NCI-H146 treated with DMSO at 0.1 percent for 48 hours (cell line): Measurements from ENCODE around the gene ECM1.
A peak's percentile ranks its signal among the peaks of the same experiment; 100 is the strongest.

Experiments
- DNase-seq: peaks from one replicate; lab custom pipeline; 2025; ENCODE audit not compliant: unreplicated experiment; lab: John Stamatoyannopoulos, UW

Gene ECM1

GRCh38 chr1:150507912-150508864 lies at the start of gene ECM1:
TSS of gene ECM1 (plus strand) at chr1:150508109. CDS start at chr1:150508210, 101 bp downstream.
- DNase-seq: no peak

DNA sequence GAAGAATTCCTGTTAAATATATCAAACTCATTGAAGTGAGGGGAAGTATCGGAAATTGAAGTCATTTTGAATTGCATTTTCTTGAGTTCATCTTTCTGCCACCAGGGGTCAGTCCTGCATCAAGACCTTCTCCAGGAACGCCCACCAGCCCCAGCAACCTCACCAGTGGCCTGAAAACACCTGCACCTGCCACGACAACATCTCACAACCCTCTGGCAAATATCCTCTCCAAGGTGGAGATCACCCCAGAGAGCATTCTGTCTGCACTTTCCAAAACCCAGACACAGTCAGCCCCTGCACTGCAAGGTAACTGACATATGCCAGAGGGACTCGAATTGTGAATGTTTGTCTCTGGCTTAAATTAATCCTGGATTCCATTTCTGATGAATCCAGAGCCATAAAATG lies 43.5 kb upstream of the ECM1 start:
- peak; percentile 32 for DNase-seq

- DNase-seq: no peak
Observed at GRCh38 chr1:150466964-150467363, 40.9 kb upstream of the ECM1 start.

GRCh38 chr1:150469291-150469690 lies 38.6 kb upstream of the ECM1 start:
- DNase-seq: no peak

- DNase-seq: no peak
Observed at GRCh38 chr1:150472601-150473200, 35.2 kb upstream of the ECM1 start.

DNA sequence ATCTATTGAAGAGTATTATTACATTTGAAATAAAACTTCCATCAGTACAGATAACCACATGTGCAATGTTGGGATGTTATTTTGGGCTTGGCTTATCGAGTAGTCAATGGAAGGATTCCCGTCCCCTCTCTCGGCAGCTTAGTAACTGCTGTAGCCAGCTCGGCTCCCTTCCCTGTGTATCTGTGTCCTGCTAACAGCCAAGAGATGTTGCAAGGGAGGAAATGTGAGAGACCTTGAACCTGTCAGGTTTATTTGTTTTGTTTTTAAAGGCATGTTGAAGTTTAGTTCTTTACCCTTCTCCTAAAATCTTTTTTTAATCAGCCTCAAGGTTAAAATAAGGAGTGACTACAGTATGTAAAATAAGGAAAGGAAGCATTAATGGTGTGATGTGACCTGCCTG lies 34.2 kb upstream of the ECM1 start:
- DNase-seq: no peak

DNA sequence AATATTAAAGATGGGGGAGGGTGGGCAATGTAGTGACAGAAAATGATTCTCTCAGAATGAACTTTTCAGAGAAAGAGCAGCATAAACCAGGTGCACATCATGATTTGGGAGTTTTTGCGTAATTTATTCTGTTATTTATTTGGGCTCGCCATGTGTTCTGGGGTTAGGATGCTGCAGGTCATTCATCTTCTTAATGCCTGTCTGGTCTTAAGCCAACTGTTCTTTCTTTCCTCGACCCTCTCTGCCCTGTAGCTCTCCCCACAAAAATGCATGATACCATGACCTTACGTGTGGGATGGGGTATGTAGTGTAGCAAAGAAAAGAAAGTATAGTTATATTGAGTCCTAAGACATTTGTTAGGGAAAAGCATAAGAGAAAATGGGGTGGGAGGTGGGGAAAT lies 33.0 kb upstream of the ECM1 start:
- DNase-seq: no peak

GRCh38 chr1:150476754-150477153 lies 31.2 kb upstream of the ECM1 start:
- no peak for DNase-seq

DNA sequence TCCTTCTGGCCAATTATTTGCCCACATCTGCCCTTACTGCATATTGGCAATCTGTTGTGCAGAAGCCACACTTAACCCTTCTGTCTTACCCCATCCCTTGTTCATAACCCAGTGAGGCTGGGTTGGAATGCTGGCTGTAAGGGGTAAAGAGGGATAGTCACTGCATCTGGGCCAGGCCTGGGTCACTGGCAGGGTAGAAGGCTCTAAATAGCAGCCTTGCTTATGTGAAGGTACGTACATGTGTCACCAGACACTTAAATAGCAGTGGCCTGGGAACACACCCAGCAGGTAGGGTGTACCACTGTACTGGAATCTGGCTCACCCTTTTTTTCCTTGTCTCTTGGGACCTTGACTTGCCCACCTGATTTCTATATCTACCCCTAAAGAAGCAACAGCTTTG lies 30.6 kb upstream of the ECM1 start:
- DNase-seq: no peak

DNA sequence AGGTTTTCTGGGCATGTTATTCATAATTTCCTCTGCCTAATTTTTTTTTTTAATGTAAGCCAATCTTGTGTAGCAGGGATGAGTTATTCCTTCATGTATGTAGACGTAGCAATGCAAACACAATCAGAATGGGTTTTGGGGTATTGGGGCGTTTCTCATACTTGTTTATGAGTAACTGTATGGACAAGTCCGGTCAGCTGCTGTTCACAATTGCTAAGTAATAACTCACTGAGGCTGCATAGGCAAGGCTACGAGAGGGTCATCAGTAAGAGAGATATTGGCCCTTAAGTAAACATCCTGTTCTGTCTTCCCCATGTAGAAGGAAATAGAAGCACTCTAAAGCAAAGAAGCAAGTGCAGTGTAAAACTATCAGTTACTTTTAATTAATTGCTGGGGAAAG lies 30.2 kb upstream of the ECM1 start:
- DNase-seq: no peak

DNA sequence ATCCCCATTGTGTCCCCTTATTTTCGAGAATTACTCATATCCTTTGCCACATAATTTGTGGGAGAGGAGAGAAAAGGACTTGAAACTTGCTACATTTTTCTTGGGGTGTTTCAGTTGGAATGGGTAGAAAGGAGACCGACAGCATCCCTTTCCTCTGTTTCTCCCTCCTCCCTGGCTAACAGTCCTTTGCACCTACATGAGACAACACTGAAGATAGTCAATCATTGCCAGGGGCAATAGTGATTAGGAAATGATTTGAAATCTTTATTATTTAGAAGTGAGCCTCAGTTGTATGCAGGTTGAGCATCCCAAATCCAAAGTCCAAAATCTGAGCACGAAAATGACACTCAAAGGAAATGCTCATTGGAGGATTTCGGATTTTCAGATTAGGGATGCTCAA lies 28.5 kb upstream of the ECM1 start:
- no peak for DNase-seq

DNA sequence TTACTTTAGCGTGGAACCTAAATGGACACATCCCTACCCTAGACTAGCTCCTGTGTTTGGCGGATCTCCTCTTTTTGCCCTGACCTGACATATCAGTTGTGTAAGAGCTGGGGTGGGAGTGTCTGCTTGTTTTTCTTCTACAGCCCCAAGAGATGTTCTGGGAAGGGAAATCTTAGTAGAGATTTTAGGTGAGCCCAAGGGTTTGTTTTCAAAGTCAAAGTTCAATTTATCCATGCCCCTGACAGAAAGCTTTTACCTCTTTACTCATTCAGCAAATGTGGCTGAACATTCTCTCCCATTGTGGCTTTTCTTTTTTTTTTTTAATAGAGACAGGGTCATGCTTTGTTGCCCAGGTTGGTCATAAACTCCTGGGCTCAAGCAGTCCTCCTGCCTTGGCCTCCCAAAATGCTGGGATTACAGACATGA lies 28.0 kb upstream of the ECM1 start:
- no peak for DNase-seq

- DNase-seq: no peak
Observed at GRCh38 chr1:150484431-150484830, 23.5 kb upstream of the ECM1 start.

DNA sequence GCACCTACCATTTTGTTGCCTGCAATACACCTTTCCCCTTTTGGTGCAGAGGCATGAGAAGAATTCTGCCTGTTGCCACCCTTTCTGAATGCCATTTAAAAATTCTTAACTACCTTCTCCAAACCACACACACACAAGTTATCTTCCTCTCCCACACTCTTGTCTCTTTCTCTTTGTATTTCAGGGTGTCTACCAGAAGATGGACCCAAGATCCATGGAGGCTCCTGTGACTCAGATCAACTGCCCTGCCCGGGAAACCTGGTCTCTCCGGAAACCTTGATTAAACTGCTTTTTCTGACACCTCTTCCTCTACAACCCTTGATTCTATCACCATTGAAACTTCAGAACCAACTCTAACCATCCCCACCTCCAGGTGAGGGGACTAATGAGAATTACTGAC lies 23.0 kb upstream of the ECM1 start:
- no peak for DNase-seq

DNA sequence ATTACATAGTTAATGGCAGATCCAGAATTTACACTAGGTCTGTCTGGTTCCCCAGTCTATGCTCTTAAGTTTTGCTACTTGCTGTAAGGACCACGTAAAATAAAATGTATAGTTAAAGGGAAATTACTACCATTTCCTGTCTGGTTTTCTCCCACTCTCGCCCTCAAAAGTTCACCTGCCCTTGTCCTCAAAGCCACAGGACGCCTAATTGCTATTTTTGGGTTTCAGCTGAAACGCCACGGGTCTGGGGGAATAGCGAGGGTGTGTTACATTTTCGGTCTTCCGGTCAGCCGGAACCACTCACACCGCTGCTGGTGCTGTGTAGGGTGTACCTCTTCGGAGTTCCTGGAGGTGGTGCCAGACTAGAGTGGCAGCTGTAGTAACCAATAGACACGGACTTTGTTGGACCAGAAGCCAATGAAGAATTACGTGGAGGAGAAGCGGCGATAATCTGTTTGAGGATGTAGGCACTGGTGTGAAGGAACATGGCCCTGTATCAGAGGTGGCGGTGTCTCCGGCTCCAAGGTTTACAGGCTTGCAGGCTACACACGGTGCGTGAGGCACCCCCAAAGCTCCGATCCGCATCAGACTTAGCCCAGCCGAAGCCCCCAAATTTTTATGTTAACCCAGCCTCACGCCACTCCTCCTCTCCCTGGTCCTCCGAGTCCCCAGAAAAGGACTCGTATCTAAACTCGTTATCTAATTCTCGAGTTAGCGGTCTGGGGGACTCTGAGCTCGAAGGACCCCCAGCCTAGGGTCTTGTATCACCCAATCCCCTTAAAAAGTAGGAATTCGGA lies 20.7 kb upstream of the ECM1 start, which contains the start of gene TARS2:
Gene TARS2, plus strand, starts transcription at position 454 of the 797 bp plus-strand sequence. Its CDS starts 32 bp downstream, at position 486.
- peak; percentile 98 for DNase-seq

DNA sequence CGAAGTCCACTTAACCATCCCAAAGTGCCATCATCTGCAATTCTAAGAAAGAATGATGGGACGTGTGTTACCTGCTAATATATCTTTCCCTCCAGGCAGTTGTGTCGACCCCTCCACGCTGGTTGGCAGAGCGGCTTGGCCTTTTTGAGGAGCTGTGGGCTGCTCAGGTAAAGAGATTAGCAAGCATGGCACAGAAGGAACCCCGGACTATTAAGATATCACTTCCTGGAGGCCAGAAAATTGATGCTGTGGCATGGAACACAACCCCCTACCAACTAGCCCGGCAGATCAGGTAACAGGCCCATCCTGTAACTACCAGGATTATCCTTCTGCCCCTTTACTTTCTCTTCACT lies 20.2 kb upstream of the ECM1 start:
- no peak for DNase-seq

DNA sequence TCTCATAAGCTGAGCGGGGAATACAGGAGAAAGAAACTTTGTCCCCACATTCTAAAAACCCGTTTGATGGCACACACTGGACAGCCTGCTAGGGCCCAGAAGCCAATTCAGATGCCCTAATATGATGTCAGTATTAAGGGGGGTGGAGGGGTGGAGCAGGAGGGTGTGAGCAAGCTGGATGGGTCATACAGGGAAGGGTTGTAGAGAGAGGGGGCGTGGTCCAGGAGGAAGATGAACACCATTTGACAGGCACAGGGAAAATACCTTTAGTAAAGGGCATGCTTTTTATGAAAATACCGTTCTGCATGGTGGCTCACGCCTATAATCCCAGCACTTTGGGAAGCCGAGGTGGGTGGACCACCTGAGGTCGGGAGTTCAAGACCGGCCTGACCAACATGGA lies 14.7 kb upstream of the ECM1 start:
- DNase-seq: no peak

DNA sequence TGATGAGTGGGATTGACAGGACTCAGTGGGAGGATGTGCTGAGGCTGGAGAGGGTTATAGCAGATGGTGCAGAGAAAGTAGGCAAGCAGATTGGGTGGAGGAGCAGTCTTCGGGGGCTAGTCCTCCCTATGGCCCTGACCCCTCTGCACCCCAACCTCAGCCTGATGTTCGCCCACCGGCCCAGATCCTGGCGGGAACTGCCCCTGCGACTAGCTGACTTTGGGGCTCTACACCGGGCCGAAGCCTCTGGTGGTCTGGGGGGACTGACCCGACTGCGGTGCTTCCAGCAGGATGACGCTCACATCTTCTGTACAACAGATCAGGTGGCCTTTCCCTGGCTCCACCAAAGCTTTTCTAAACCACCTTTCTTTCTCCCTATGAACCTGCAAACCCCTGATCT lies 9.6 kb upstream of the ECM1 start:
- DNase-seq: no peak

- no peak for DNase-seq
Observed at GRCh38 chr1:150505431-150505830, 2.5 kb upstream of the ECM1 start.

- DNase-seq: no peak
Observed at GRCh38 chr1:150508982-150509381, 1.1 kb downstream of the ECM1 start.

- DNase-seq: peak; percentile 85
Observed at GRCh38 chr1:150511551-150511950, 3.6 kb downstream of the ECM1 start.
